Transverse colon (tissue), 4 donors: ENCODE results near the gene YBX2. TPM values are rescaled to one million over a fixed set of nuclear protein-coding genes. Genes with fewer than 3 reads are reported as not detected.
"Not testable (repeated sequence)": the region's sequence is repeated elsewhere in the genome, so short reads cannot be mapped to it uniquely, and the experiment has no call there.

Experiments used
- DNase-seq: peaks from one replicate; pipeline ENCODE4 v3.0.0-alpha.2; 2019
- H3K27ac ChIP-seq, 4 donors: fragments of 200-600 bp; sonication (generic); 2 replicates each; pipeline ENCODE4 v1.5.1; 2016 to 2018; ENCODE audit warnings: inconsistent platforms in 4 of 4
- H3K27me3 ChIP-seq: fragments of 200-600 bp; sonication (generic); 2 replicates; pipeline ENCODE4 v1.5.1; 2017; ENCODE audit warnings: inconsistent platforms
- H3K36me3 ChIP-seq, 4 donors: fragments of 200-600 bp; sonication (generic); 2 replicates each; pipeline ENCODE4 v1.5.1; 2017 to 2019; ENCODE audit warnings: inconsistent platforms in 4 of 4
- H3K4me1 ChIP-seq, 4 donors: fragments of 200-600 bp; sonication (generic); 2 replicates each; pipeline ENCODE4 v1.5.1; 2017 to 2020; ENCODE audit warnings: inconsistent platforms in 4 of 4
- H3K4me3 ChIP-seq, 4 donors: fragments of 200-600 bp; sonication (generic); 1 replicate in 1 of 4; 2 replicates in 3 of 4; pipeline versions ENCODE4 v1.5.1 to v1.6.1; 2017 to 2019; ENCODE audit warnings: inconsistent platforms in 4 of 4
- H3K9me3 ChIP-seq, 2 donors: fragments of 200-600 bp; sonication (generic); 2 replicates each; pipeline ENCODE4 v1.5.1; 2017 to 2019; ENCODE audit warnings: inconsistent platforms in 2 of 2
- EP300 ChIP-seq: sonication (generic); formaldehyde crosslinking; IDR thresholded peaks from one replicate; pipeline ENCODE4 v1.6.1; 2017; ENCODE audit warnings: antibody characterized with exemption, low read depth
- POLR2A ChIP-seq: fragments of 450-650 bp; IDR thresholded peaks from one replicate; pipeline ENCODE4 v1.6.1; 2016; ENCODE audit warnings: antibody characterized with exemption, mild to moderate bottlenecking, moderate library complexity
- POLR2AphosphoS5 ChIP-seq, 3 donors: sonication (generic); formaldehyde crosslinking; IDR thresholded peaks; one replicate each; pipeline ENCODE4 v1.6.1; 2016; ENCODE audit warnings: antibody characterized with exemption in 3 of 3
- WGBS, 2 donors: methylation state at CpG; one replicate each; pipeline ENCODE4 v1.1.5; 2018; ENCODE audit warnings: low coverage in 1 of 2; 5-methylcytosine and 5-hydroxymethylcytosine counted together
- in situ Hi-C, 4 donors: fragments of 200-750 bp; cut with MboI; loops; one replicate each; pipeline versions ENCODE4 v1.15.0 to v1.15.1; 2017; ENCODE audit warnings: low sequenced_read_pairs in 3 of 4, low pct_ligation_motif_present in 1 of 4, low pct_unique_long_range_greater_than_20kb in 1 of 4
- intact Hi-C: fragments of 100-400 bp; cut with DNase I; formaldehyde crosslinking; loops from one replicate; pipeline ENCODE4 v1.15.1; 2023; ENCODE audit warnings: low total_unique reads
- total RNA-seq, 4 donors: library from RNA; depleted of rRNA; stranded (reverse); fragments of >200 nt; gene quantifications; one replicate each; pipeline ENCODE4 v1.1.0, GENCODE V29; 2016
- TF ChIP-seq, protein P1 (sequence below), 5 experiments: fragments of 200-600 bp in 3 of 5; fragments of 450-650 bp in 2 of 5; sonication (generic) in 3 of 5; IDR thresholded peaks; 1 replicate in 2 of 5; 2 replicates in 3 of 5; pipeline ENCODE4 v1.5.1; 2016 to 2017; ENCODE audit warnings: antibody characterized with exemption in 5 of 5, inconsistent platforms in 3 of 5, mild to moderate bottlenecking in 2 of 5, moderate library complexity in 1 of 5

The YBX2 gene
- total RNA-seq, 4 donors from 2014 or later = 23.1 to 151 (median 43.4) TPM

DNA sequence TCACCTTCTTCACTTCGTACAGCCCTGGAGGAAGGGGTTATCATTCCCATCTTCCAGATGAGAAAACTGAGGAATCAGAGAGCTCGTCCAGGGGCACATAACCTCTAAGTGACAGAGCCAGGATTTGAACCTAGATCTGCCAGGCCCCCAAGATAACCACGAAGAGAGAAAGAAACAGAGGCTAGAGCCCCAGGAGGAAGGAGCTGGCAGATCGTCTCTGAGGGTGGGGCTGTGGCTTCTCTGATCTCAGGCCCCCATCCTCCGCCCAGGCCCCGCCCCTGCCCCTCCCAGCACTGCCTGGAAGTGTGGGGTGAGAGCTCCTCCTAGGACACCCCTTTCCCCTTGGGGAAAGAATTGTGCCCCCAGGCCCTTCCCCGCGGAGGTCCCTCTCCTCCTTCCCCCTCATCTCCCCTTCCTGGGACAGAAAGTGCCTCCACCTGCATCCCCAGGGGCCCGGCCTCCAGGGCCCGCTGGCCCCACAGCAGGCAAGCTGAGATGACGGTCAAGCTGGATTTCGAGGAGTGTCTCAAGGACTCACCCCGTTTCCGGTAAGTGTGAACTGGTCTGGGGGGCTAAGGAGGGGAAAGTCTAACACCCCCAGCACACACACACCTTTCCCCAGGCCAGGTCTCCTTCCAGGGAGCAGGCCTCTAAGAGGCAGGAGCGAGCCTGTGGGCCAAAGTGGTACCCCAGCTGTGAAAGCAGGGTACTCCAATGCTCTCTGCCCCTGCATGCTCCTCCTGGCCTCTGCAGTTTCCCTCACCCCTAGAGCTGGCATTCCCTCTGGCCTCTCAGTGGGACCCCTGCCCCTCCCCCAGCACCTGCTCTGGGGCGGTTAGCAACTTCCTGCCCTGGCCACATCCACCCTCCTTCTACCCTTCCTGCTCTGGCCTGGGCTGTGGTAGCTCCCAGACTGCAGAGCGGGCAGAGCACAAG, 42.1 kb upstream of the YBX2 start, which contains the start of gene ACAP1:
Gene ACAP1 (plus strand): TSS at position 290 of the 936 bp plus-strand sequence. CDS start 206 bp downstream, at position 496.
- TF ChIP-seq POLR2AphosphoS5 (IDR thresholded peaks at IDR 0.05) (no peak), EP300 (no peak), POLR2A (no peak)
- TF ChIP-seq, protein P1, sequence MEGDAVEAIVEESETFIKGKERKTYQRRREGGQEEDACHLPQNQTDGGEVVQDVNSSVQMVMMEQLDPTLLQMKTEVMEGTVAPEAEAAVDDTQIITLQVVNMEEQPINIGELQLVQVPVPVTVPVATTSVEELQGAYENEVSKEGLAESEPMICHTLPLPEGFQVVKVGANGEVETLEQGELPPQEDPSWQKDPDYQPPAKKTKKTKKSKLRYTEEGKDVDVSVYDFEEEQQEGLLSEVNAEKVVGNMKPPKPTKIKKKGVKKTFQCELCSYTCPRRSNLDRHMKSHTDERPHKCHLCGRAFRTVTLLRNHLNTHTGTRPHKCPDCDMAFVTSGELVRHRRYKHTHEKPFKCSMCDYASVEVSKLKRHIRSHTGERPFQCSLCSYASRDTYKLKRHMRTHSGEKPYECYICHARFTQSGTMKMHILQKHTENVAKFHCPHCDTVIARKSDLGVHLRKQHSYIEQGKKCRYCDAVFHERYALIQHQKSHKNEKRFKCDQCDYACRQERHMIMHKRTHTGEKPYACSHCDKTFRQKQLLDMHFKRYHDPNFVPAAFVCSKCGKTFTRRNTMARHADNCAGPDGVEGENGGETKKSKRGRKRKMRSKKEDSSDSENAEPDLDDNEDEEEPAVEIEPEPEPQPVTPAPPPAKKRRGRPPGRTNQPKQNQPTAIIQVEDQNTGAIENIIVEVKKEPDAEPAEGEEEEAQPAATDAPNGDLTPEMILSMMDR (IDR thresholded peaks at IDR 0.05) = no peak

DNA sequence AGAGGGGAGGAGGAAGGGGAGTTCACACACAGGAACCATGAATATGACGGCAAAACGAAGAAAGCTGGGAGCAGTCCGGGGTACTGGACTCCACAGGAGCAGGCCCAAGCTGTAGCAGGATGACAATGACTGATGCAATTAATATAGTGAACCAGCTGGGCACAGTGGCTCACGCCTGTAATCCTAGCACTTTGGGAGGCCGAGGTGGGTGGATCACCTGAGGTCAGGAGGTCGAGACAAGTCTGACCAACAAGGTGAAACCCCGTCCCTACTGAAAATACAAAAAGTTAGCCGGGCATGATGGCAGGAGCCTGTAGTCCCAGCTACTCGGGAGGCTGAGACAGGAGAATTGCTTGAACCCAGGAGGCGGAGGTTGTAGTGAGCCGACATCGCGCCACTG, 41.3 kb upstream of the YBX2 start:
- H3K4me3 ChIP-seq, H3K9me3 ChIP-seq, H3K4me1 ChIP-seq, intact Hi-C loops, H3K36me3 ChIP-seq, DNase-seq, H3K27me3 ChIP-seq: not testable (repeated sequence)
- H3K27ac ChIP-seq = peak overlapping the region in 3 of 4 donors; percentile 65 to 77 (median 69)
- in situ Hi-C loops = loop anchor here in 1 of 4 donors (25.0 kb wide), 1 partner anchor 298 kb away; the partner anchor contains the start of genes SLC16A11 and SLC16A13
- WGBS, 2 donors = 72 to 76% methylated on average over 5 to 13 of the region's 13 CpGs

More for the DNA sequence above, 42.1 kb upstream of the YBX2 start, which contains the start of gene ACAP1:
- Histone ChIP-seq H3K36me3 (no peaks in the 10 kb centered on the region), H3K27ac (peak within 1 kb of the TSS; percentile 57 to 77 (median 67)), H3K4me1 (no peaks in the 10 kb centered on the region), H3K27me3 (peaks cover 12% of the 10 kb centered on the region), H3K9me3 (no peaks in the 10 kb centered on the region), H3K4me3 (peak within 1 kb of the TSS in 3 of 4 donors; percentile 13 to 38 (median 23))
- DNase-seq = peak; percentile 81
- 34 to 81% methylated on average over 2 to 16 of the region's 17 CpGs for WGBS, 2 donors
- in situ Hi-C loops = loop anchor here in 1 of 4 donors (25.0 kb wide), 1 partner anchor 299 kb away; the partner anchor contains the start of genes SLC16A11 and SLC16A13
- intact Hi-C loops = no loop called here

GRCh38 chr17:7334938-7335538, 40.6 kb upstream of the YBX2 start:
- DNase-seq = no peak
- in situ Hi-C loops (loop anchor here in 1 of 4 donors (25.0 kb wide), 1 partner anchor 298 kb away; the partner anchor contains the start of genes SLC16A11 and SLC16A13), intact Hi-C loops (no loop called here)
- no peaks in the 10 kb centered on the region for H3K9me3 ChIP-seq
- TF ChIP-seq POLR2A = no peak
- TF ChIP-seq, protein P1 (IDR thresholded peaks at IDR 0.05) = no peak
- TF ChIP-seq POLR2AphosphoS5 (IDR thresholded peaks at IDR 0.05) = no peak
- TF ChIP-seq EP300 = no peak
- no peak overlapping the region for H3K4me3 ChIP-seq
- WGBS, 2 donors = 63% methylated on average over 3 of the region's 3 CpGs; no CpG with 5 or more reads in 1 of the 2 donors
- H3K36me3 ChIP-seq = no peaks in the 10 kb centered on the region
- no peak overlapping the region for H3K27ac ChIP-seq
- peaks cover 4% of the 10 kb centered on the region for H3K27me3 ChIP-seq
- H3K4me1 ChIP-seq = peaks cover 4 to 8% (median 7%) of the 10 kb centered on the region in 4 donors

- DNase-seq, intact Hi-C loops, H3K27me3 ChIP-seq, H3K9me3 ChIP-seq, H3K36me3 ChIP-seq, H3K4me3 ChIP-seq: not testable (repeated sequence)
- in situ Hi-C loops = loop anchor here in 1 of 4 donors (25.0 kb wide), 1 partner anchor 295 kb away; the partner anchor contains the start of genes SLC16A11 and SLC16A13
- H3K4me1 ChIP-seq = peaks cover 7 to 20% (median 14%) of the 10 kb centered on the region in 4 donors
- peak overlapping the region in 1 of 4 donors; percentile 17 for H3K27ac ChIP-seq
- 46 to 61% methylated on average over 5 to 13 of the region's 14 CpGs for WGBS, 2 donors
These were observed 38.2 kb upstream of the YBX2 start for GRCh38 chr17:7332600-7333069.
